WTC11 (cell line): ENCODE data around the gene GLRA3. TPM values are rescaled to one million over a fixed set of nuclear protein-coding genes. Genes with fewer than 3 reads are reported as not detected.
"Not testable (repeated sequence)": the region's sequence is repeated elsewhere in the genome, so short reads cannot be mapped to it uniquely, and the experiment has no call there.

Source experiments
- ATAC-seq: fragments of 200-7000 bp; cut with Tn5 transposase; 2 replicates; pipeline ENCODE4 v1.10.0; 2021; ENCODE audit warnings: mild to moderate bottlenecking, moderate library complexity
- CTCF ChIA-PET: fragments of 300-600 bp; sonication (Branson Sonifier 250); formaldehyde crosslinking; loops from one replicate; lab custom pipeline; 2021; ENCODE audit warnings: antibody characterized with exemption; lab: Charles Lee
- POLR2A ChIA-PET: fragments of 350-600 bp; sonication (Branson Sonifier 250); formaldehyde crosslinking; loops from one replicate; lab custom pipeline; 2021; ENCODE audit warnings: antibody characterized with exemption; lab: Charles Lee
- DNase-seq: peaks from one replicate; pipeline ENCODE4 v3.0.0; 2021; ENCODE audit warnings: low spot score
- H3K27ac Mint-ChIP-seq: 2 replicates; pipeline ENCODE4 v1.8.0; 2021; ENCODE audit warnings: mixed read lengths
- H3K27me3 Mint-ChIP-seq: 2 replicates; pipeline ENCODE4 v1.8.0; 2021; ENCODE audit warnings: low read depth, mild to moderate bottlenecking, moderate library complexity, mixed read lengths
- H3K36me3 Mint-ChIP-seq: 2 replicates; pipeline ENCODE4 v1.8.0; 2021; ENCODE audit warnings: mixed read lengths
- H3K4me1 Mint-ChIP-seq: 2 replicates; pipeline ENCODE4 v1.8.0; 2022; ENCODE audit warnings: mixed read lengths
- H3K4me3 Mint-ChIP-seq: 2 replicates; pipeline ENCODE4 v1.8.0; 2021; ENCODE audit warnings: mild to moderate bottlenecking, moderate library complexity, mixed read lengths
- H3K9me3 Mint-ChIP-seq: 2 replicates; pipeline ENCODE4 v1.8.0; 2021; ENCODE audit warnings: mixed read lengths
- ATF6 ChIP-seq: sonication (generic); formaldehyde crosslinking; IDR thresholded peaks from 2 replicates; pipeline ENCODE4 v1.8.1; 2023; ENCODE audit warnings: mild to moderate bottlenecking, missing genetic modification reagents
- EMX1 ChIP-seq: fragments of 250-450 bp; sonication (Bioruptor Pico); IDR thresholded peaks from 2 replicates; pipeline ENCODE4 v1.8.0; 2021; ENCODE audit warnings: mild to moderate bottlenecking
- FOXP1 ChIP-seq: sonication (generic); formaldehyde crosslinking; IDR thresholded peaks from 2 replicates; pipeline ENCODE4 v1.8.0; 2022; ENCODE audit warnings: missing genetic modification reagents, mild to moderate bottlenecking, moderate library complexity, borderline replicate concordance
- GRHL2 ChIP-seq: fragments of 250-450 bp; sonication (Bioruptor Pico); IDR thresholded peaks from 2 replicates; pipeline ENCODE4 v1.8.0; 2022; ENCODE audit warnings: mild to moderate bottlenecking, moderate library complexity; ENCODE audit not compliant: insufficient replicate concordance, severe bottlenecking
- JAZF1 ChIP-seq: fragments of 250-450 bp; sonication (Bioruptor Pico); IDR thresholded peaks from 2 replicates; pipeline ENCODE4 v1.9.0; 2021; ENCODE audit warnings: moderate library complexity, mild to moderate bottlenecking, inconsistent platforms
- JUN ChIP-seq: sonication (generic); formaldehyde crosslinking; IDR thresholded peaks from 2 replicates; pipeline ENCODE4 v1.8.0; 2023; ENCODE audit warnings: mild to moderate bottlenecking, missing genetic modification reagents
- NR2C2 ChIP-seq: sonication (generic); formaldehyde crosslinking; IDR thresholded peaks from 2 replicates; pipeline ENCODE4 v1.8.0; 2022; ENCODE audit warnings: mild to moderate bottlenecking, missing genetic modification reagents
- NR3C1 ChIP-seq: sonication (generic); formaldehyde crosslinking; conservative IDR thresholded peaks from 2 replicates; pipeline ENCODE4 v1.8.1; 2023; ENCODE audit warnings: low read depth, mild to moderate bottlenecking, missing genetic modification reagents
- SMAD3 ChIP-seq: sonication (generic); formaldehyde crosslinking; IDR thresholded peaks from 2 replicates; pipeline ENCODE4 v1.8.0; 2022; ENCODE audit warnings: missing genetic modification reagents, mild to moderate bottlenecking, borderline replicate concordance
- SOX15 ChIP-seq: fragments of 250-450 bp; sonication (Bioruptor Pico); IDR thresholded peaks from 2 replicates; pipeline ENCODE4 v1.9.0; 2021; ENCODE audit warnings: mild to moderate bottlenecking
- USF1 ChIP-seq: sonication (generic); formaldehyde crosslinking; IDR thresholded peaks from 2 replicates; pipeline ENCODE4 v1.8.0; 2022; ENCODE audit warnings: mild to moderate bottlenecking, missing genetic modification reagents
- ZMAT4 ChIP-seq: fragments of 250-450 bp; sonication (Bioruptor Pico); IDR thresholded peaks from 2 replicates; pipeline ENCODE4 v1.9.0; 2021; ENCODE audit warnings: mild to moderate bottlenecking
- ZNF138 ChIP-seq: sonication (generic); formaldehyde crosslinking; conservative IDR thresholded peaks from 2 replicates; pipeline ENCODE4 v1.8.1; 2022; ENCODE audit warnings: mild to moderate bottlenecking, moderate library complexity, missing genetic modification reagents
- ZNF263 ChIP-seq: sonication (generic); formaldehyde crosslinking; IDR thresholded peaks from 2 replicates; pipeline ENCODE4 v1.8.1; 2022; ENCODE audit warnings: low read depth, mild to moderate bottlenecking, moderate library complexity, missing genetic modification reagents
- ZNF281 ChIP-seq: sonication (generic); formaldehyde crosslinking; IDR thresholded peaks from 2 replicates; pipeline ENCODE4 v1.8.0; 2023; ENCODE audit warnings: mild to moderate bottlenecking, missing genetic modification reagents
- ZNF416 ChIP-seq: fragments of 250-450 bp; sonication (Bioruptor Pico); IDR thresholded peaks from 2 replicates; pipeline ENCODE4 v1.9.0; 2021; ENCODE audit warnings: mild to moderate bottlenecking, inconsistent platforms
- total RNA-seq: library from RNA; stranded (reverse); gene quantifications from 3 replicates; pipeline ENCODE4 v1.2.3, GENCODE V29; 2021
- TF ChIP-seq, protein P1 (sequence below): sonication (generic); formaldehyde crosslinking; IDR thresholded peaks from 2 replicates; pipeline ENCODE4 v1.8.0; 2022; ENCODE audit warnings: missing genetic modification reagents
- TF ChIP-seq, protein P2 (sequence below): sonication (generic); formaldehyde crosslinking; conservative IDR thresholded peaks from 2 replicates; pipeline ENCODE4 v1.8.1; 2022; ENCODE audit warnings: mild to moderate bottlenecking, missing genetic modification reagents
- TF ChIP-seq, protein P3 (sequence below): fragments of 250-450 bp; sonication (Bioruptor Pico); IDR thresholded peaks from 2 replicates; pipeline ENCODE4 v1.9.0; 2021; ENCODE audit warnings: mild to moderate bottlenecking
- TF ChIP-seq, protein P4 (sequence below): sonication (generic); formaldehyde crosslinking; IDR thresholded peaks from 2 replicates; pipeline ENCODE4 v1.8.1; 2022; ENCODE audit warnings: low read depth, mild to moderate bottlenecking, moderate library complexity, missing genetic modification reagents, borderline replicate concordance

The GLRA3 gene
- total RNA-seq, 1 experiment from 2014 or later: 0.15 TPM

DNA sequence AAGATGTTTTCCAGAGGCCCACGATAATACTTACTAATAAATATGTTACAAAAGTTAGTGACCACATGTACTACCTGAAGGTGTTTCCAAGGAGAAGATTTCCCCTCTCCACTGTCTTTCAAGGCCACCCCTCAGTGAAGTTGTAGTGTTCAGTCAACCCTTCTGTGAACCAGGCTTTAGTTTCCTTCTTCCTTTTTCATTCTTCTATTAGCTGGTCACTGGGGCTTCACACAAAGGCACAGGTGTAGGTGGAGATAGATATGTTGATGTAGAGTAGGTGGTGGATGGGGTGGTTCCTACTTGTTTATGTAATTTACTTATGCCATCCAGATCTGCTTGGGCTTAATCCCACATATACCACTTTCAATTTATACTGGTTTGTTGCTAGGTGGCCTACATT is 45.9 kb upstream of the GLRA3 start:
- DNase-seq (no peak), ATAC-seq (no peak)
- Mint-ChIP-seq H3K27me3 (no peaks in the 10 kb centered on the region), H3K4me1 (peaks cover 15% of the 10 kb centered on the region), H3K9me3 (no peaks in the 10 kb centered on the region), H3K4me3 (no peak overlapping the region), H3K36me3 (no peaks in the 10 kb centered on the region), H3K27ac (no peak overlapping the region)
- TF ChIP-seq, protein P1, sequence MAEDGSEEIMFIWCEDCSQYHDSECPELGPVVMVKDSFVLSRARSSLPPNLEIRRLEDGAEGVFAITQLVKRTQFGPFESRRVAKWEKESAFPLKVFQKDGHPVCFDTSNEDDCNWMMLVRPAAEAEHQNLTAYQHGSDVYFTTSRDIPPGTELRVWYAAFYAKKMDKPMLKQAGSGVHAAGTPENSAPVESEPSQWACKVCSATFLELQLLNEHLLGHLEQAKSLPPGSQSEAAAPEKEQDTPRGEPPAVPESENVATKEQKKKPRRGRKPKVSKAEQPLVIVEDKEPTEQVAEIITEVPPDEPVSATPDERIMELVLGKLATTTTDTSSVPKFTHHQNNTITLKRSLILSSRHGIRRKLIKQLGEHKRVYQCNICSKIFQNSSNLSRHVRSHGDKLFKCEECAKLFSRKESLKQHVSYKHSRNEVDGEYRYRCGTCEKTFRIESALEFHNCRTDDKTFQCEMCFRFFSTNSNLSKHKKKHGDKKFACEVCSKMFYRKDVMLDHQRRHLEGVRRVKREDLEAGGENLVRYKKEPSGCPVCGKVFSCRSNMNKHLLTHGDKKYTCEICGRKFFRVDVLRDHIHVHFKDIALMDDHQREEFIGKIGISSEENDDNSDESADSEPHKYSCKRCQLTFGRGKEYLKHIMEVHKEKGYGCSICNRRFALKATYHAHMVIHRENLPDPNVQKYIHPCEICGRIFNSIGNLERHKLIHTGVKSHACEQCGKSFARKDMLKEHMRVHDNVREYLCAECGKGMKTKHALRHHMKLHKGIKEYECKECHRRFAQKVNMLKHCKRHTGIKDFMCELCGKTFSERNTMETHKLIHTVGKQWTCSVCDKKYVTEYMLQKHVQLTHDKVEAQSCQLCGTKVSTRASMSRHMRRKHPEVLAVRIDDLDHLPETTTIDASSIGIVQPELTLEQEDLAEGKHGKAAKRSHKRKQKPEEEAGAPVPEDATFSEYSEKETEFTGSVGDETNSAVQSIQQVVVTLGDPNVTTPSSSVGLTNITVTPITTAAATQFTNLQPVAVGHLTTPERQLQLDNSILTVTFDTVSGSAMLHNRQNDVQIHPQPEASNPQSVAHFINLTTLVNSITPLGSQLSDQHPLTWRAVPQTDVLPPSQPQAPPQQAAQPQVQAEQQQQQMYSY (CRISPR knock-in tag): no peak
- TF ChIP-seq ZNF263 (CRISPR knock-in tag) (no peak), ZNF138 (no peak), ZNF416 (CRISPR knock-in tag) (no peak), NR3C1 (CRISPR knock-in tag) (no peak), ZMAT4 (no peak), GRHL2 (no peak)
- CTCF ChIA-PET: no interaction called here
- POLR2A ChIA-PET: no interaction called here

DNA sequence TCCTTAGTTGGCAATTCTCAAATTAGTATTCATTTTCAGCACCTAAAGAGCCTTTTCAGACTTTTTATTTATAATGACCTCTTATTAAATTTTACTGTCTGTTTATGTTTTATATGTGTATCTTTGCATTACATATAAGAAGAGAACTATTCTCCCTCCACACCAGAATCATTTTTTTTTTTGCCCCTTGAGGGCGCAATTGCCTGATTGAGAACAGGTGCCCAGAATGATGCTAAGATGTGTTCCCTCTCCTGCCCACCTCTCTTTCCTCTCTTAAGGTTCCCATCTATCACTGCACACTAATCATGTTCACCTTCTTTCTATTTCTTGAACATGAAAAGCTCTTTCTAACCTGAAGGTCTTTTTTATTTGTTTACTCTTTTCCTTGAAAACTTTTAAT is 44.9 kb upstream of the GLRA3 start:
- no peak for TF ChIP-seq JAZF1 (CRISPR knock-in tag)
- TF ChIP-seq JUN (CRISPR knock-in tag): no peak
- no peak for TF ChIP-seq SMAD3 (CRISPR knock-in tag)
- no peak for TF ChIP-seq ZNF281 (CRISPR knock-in tag)
- no peak for TF ChIP-seq EMX1
- TF ChIP-seq SOX15 (CRISPR knock-in tag): no peak
- TF ChIP-seq, protein P2, sequence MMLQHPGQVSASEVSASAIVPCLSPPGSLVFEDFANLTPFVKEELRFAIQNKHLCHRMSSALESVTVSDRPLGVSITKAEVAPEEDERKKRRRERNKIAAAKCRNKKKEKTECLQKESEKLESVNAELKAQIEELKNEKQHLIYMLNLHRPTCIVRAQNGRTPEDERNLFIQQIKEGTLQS (CRISPR knock-in tag): no peak
- no peak for TF ChIP-seq ATF6 (CRISPR knock-in tag)
- no peak for TF ChIP-seq USF1 (CRISPR knock-in tag)
- no peak for TF ChIP-seq ZNF138
- TF ChIP-seq, protein P3, sequence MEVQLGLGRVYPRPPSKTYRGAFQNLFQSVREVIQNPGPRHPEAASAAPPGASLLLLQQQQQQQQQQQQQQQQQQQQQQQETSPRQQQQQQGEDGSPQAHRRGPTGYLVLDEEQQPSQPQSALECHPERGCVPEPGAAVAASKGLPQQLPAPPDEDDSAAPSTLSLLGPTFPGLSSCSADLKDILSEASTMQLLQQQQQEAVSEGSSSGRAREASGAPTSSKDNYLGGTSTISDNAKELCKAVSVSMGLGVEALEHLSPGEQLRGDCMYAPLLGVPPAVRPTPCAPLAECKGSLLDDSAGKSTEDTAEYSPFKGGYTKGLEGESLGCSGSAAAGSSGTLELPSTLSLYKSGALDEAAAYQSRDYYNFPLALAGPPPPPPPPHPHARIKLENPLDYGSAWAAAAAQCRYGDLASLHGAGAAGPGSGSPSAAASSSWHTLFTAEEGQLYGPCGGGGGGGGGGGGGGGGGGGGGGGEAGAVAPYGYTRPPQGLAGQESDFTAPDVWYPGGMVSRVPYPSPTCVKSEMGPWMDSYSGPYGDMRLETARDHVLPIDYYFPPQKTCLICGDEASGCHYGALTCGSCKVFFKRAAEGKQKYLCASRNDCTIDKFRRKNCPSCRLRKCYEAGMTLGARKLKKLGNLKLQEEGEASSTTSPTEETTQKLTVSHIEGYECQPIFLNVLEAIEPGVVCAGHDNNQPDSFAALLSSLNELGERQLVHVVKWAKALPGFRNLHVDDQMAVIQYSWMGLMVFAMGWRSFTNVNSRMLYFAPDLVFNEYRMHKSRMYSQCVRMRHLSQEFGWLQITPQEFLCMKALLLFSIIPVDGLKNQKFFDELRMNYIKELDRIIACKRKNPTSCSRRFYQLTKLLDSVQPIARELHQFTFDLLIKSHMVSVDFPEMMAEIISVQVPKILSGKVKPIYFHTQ (CRISPR knock-in tag): no peak
- TF ChIP-seq FOXP1 (CRISPR knock-in tag): no peak
- TF ChIP-seq, protein P4, sequence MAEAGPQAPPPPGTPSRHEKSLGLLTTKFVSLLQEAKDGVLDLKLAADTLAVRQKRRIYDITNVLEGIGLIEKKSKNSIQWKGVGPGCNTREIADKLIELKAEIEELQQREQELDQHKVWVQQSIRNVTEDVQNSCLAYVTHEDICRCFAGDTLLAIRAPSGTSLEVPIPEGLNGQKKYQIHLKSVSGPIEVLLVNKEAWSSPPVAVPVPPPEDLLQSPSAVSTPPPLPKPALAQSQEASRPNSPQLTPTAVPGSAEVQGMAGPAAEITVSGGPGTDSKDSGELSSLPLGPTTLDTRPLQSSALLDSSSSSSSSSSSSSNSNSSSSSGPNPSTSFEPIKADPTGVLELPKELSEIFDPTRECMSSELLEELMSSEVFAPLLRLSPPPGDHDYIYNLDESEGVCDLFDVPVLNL: no peak
- TF ChIP-seq NR2C2: no peak
- TF ChIP-seq, all 79 proteins: peak for 0
- DNase-seq (no peak), ATAC-seq (peak; percentile 75)
- H3K36me3 Mint-ChIP-seq: no peaks in the 10 kb centered on the region
- H3K27me3 Mint-ChIP-seq: no peaks in the 10 kb centered on the region
- peaks cover 15% of the 10 kb centered on the region for H3K4me1 Mint-ChIP-seq
- H3K9me3 Mint-ChIP-seq: peaks cover 1% of the 10 kb centered on the region
- POLR2A ChIA-PET: no interaction called here
- CTCF ChIA-PET: no interaction called here
- no peak overlapping the region for H3K27ac Mint-ChIP-seq
- H3K4me3 Mint-ChIP-seq: no peak overlapping the region

- H3K9me3 Mint-ChIP-seq, H3K36me3 Mint-ChIP-seq, H3K4me3 Mint-ChIP-seq, ATAC-seq, CTCF ChIA-PET, POLR2A ChIA-PET, H3K27ac Mint-ChIP-seq, H3K27me3 Mint-ChIP-seq, DNase-seq: not testable (repeated sequence)
- H3K4me1 Mint-ChIP-seq: peaks cover 15% of the 10 kb centered on the region
Measured at GRCh38 chr4:174873146-174873545, 44.1 kb upstream of the GLRA3 start.
